Measurements from ENCODE around the gene CCDC192.

- TF ChIP-seq POLR2A (IDR thresholded peaks at IDR 0.05; ENCODE audit: low read depth, low read length) = no peak
- TF ChIP-seq MYC (IDR thresholded peaks at IDR 0.05; ENCODE audit: low read depth, low read length) = no peak
- TF ChIP-seq EZH2 (IDR thresholded peaks at IDR 0.05; ENCODE audit: borderline replicate concordance, low read depth, low read length, severe bottlenecking) = no peak
- no peak for TF ChIP-seq CTCF (IDR thresholded peaks at IDR 0.05; ENCODE audit: extremely low read depth in 1 of 2, insufficient read depth in 1 of 2, low read depth in 1 of 2, low read length in 2 of 2)
- no peak for TF ChIP-seq POLR2AphosphoS5 (IDR thresholded peaks at IDR 0.05; ENCODE audit: insufficient read depth, low read depth, low read length)
Observed at GRCh38 chr5:127962491-127962890, 259.3 kb downstream of the CCDC192 start.

Data from endothelial cell of umbilical vein (primary cell).